ENCODE data around the gene TIGD3.

TIGD3 gene

GRCh38 chr11:65404638-65405339 is 50.2 kb downstream of the TIGD3 start:
- H3K27me3 ChIP-seq (ENCODE audit: control insufficient read depth, insufficient read depth, low read length): no peaks in the 10 kb centered on the region
- H3K9me3 ChIP-seq (ENCODE audit: control insufficient read depth, insufficient read depth, low read length): no peaks in the 10 kb centered on the region
- peaks cover 29% of the 10 kb centered on the region for H3K36me3 ChIP-seq (ENCODE audit: control insufficient read depth, insufficient read depth, low read length)
- H3K9ac ChIP-seq (ENCODE audit: low read depth, low read length): no peak overlapping the region
- H3K4me3 ChIP-seq (ENCODE audit: low read depth, low read length): no peak overlapping the region
- H3K4me1 ChIP-seq (ENCODE audit: control insufficient read depth, insufficient read depth, low read length): no peaks in the 10 kb centered on the region

Data from iPS-15b (cell line).